GM19397 (cell line): ENCODE data around the gene GPR179.

Experiments used
- ATAC-seq: cut with Tn5 transposase; IDR thresholded peaks from one replicate; pipeline ENCODE4 v1.9.1; 2021; ENCODE audit warnings: mild to moderate bottlenecking, moderate library complexity; ENCODE audit not compliant: unreplicated experiment

GPR179 gene

GRCh38 chr17:38344420-38344745, 627 bp upstream of the GPR179 start:
- no peak for ATAC-seq

GRCh38 chr17:38342886-38343607, 709 bp downstream of the GPR179 start:
- ATAC-seq = no peak

- ATAC-seq = no peak
Measured at GRCh38 chr17:38341035-38341721, 2.6 kb downstream of the GPR179 start.

GRCh38 chr17:38339891-38340290, 3.9 kb downstream of the GPR179 start:
- no peak for ATAC-seq

GRCh38 chr17:38338535-38338934, 5.2 kb downstream of the GPR179 start:
- ATAC-seq = no peak

GRCh38 chr17:38338053-38338452, 5.7 kb downstream of the GPR179 start:
- no peak for ATAC-seq

GRCh38 chr17:38336838-38337237, 6.9 kb downstream of the GPR179 start:
- no peak for ATAC-seq

GRCh38 chr17:38334480-38335364, 9.0 kb downstream of the GPR179 start:
- ATAC-seq = no peak

- ATAC-seq = no peak
Measured at GRCh38 chr17:38333635-38334295, 10.0 kb downstream of the GPR179 start.

GRCh38 chr17:38332735-38333134, 11.0 kb downstream of the GPR179 start:
- ATAC-seq = no peak

GRCh38 chr17:38330941-38331411, 12.8 kb downstream of the GPR179 start:
- no peak for ATAC-seq

- no peak for ATAC-seq
Measured at GRCh38 chr17:38329808-38330730, 13.7 kb downstream of the GPR179 start.

- ATAC-seq = no peak
Measured at GRCh38 chr17:38329284-38329683, 14.5 kb downstream of the GPR179 start.

- ATAC-seq = no peak
Measured at GRCh38 chr17:38328620-38329019, 15.1 kb downstream of the GPR179 start.

GRCh38 chr17:38327936-38328335, 15.8 kb downstream of the GPR179 start:
- ATAC-seq = no peak

- no peak for ATAC-seq
Measured at GRCh38 chr17:38326996-38327792, 16.6 kb downstream of the GPR179 start.

- ATAC-seq = no peak
Measured at GRCh38 chr17:38325221-38325851, 18.4 kb downstream of the GPR179 start.

GRCh38 chr17:38324772-38325171, 19.0 kb downstream of the GPR179 start:
- no peak for ATAC-seq
